Spleen (tissue), 11 donors: ENCODE data around the gene SERPINA3. TPM values are rescaled to one million over a fixed set of nuclear protein-coding genes. Genes with fewer than 3 reads are reported as not detected.

Source experiments
- DNase-seq: peaks from one replicate; pipeline ENCODE4 v3.0.0-alpha.2; 2020
- H3K27ac ChIP-seq, 8 donors: fragments of 200-600 bp; sonication (generic) in 7 of 8; 1 replicate in 4 of 8; 2 replicates in 4 of 8; pipeline versions ENCODE4 v1.5.0 to v1.8.0; 2016 to 2021; ENCODE audit warnings: inconsistent platforms in 4 of 8, mild to moderate bottlenecking in 4 of 8, moderate library complexity in 1 of 8
- H3K27me3 ChIP-seq, 7 donors: fragments of 200-600 bp; sonication (generic) in 6 of 7; replicated peaks in 1 of 7; 1 replicate in 4 of 7; 2 replicates in 3 of 7; pipeline versions ENCODE4 v1.5.0 to v1.8.0; 2016 to 2021; ENCODE audit warnings: inconsistent platforms in 3 of 7, mild to moderate bottlenecking in 1 of 7
- H3K36me3 ChIP-seq, 6 donors: fragments of 200-600 bp; sonication (generic) in 5 of 6; 1 replicate in 4 of 6; 2 replicates in 2 of 6; pipeline versions ENCODE4 v1.5.0 to v1.8.0; 2016 to 2021; ENCODE audit warnings: inconsistent platforms in 2 of 6
- H3K4me1 ChIP-seq, 6 donors: fragments of 200-600 bp; sonication (generic) in 5 of 6; 1 replicate in 3 of 6; 2 replicates in 3 of 6; pipeline versions ENCODE4 v1.5.0 to v1.8.0; 2016 to 2021; ENCODE audit warnings: inconsistent platforms in 3 of 6
- H3K4me3 ChIP-seq, 8 donors: fragments of 200-600 bp; sonication (generic) in 7 of 8; 1 replicate in 4 of 8; 2 replicates in 4 of 8; pipeline versions ENCODE4 v1.5.0 to v1.8.0; 2016 to 2021; ENCODE audit warnings: inconsistent platforms in 4 of 8, mild to moderate bottlenecking in 4 of 8, moderate library complexity in 2 of 8
- H3K9me3 ChIP-seq, 8 donors: fragments of 200-600 bp; sonication (generic) in 7 of 8; 1 replicate in 4 of 8; 2 replicates in 4 of 8; pipeline versions ENCODE4 v1.5.0 to v1.8.0; 2016 to 2021; ENCODE audit warnings: inconsistent platforms in 4 of 8
- POLR2A ChIP-seq, 3 donors: fragments of 450-650 bp; IDR thresholded peaks; one replicate each; pipeline ENCODE4 v1.5.1; 2017; ENCODE audit warnings: antibody characterized with exemption in 3 of 3, mild to moderate bottlenecking in 1 of 3
- POLR2AphosphoS5 ChIP-seq, 3 donors: sonication (generic); formaldehyde crosslinking; IDR thresholded peaks; one replicate each; pipeline ENCODE4 v1.5.1; 2017; ENCODE audit warnings: antibody characterized with exemption in 3 of 3
- WGBS, 5 donors: extraction: QIAGEN DNeasy Blood & Tissue Kit in 3 of 5; methylation state at CpG; one replicate each; pipeline versions ENCODE4 v1.1.5 to v1.1.7; 2013 to 2018; 5-methylcytosine and 5-hydroxymethylcytosine counted together
- intact Hi-C: fragments of 100-400 bp; cut with DNase I; formaldehyde crosslinking; loops from one replicate; pipeline ENCODE4 v1.15.0; 2023; ENCODE audit warnings: low total_unique reads
- polyA plus RNA-seq, 3 donors: library from polyadenylated mRNA; stranded (reverse); fragments of 200-250 nt; gene quantifications; one replicate each; pipeline ENCODE4 v1.2.1, GENCODE V29; 2013
- total RNA-seq, 7 donors: library from RNA; depleted of rRNA in 3 of 7; stranded (reverse); fragments of >200 nt in 3 of 7; fragmentation: NEBNext Ultra II Directional in 4 of 7; extraction: Animal tissue kit (Norgen Biotek cat#: 25700) in 4 of 7; gene quantifications; one replicate each; pipeline versions ENCODE4 v1.1.0 to v1.2.1, GENCODE V29; 2016 to 2021
- TF ChIP-seq, protein P1 (sequence below), 11 experiments: fragments of 200-600 bp in 7 of 11; fragments of 450-650 bp in 4 of 11; sonication (generic) in 4 of 11; IDR thresholded peaks in 8 of 11; conservative IDR thresholded peaks in 3 of 11; 1 replicate in 7 of 11; 2 replicates in 4 of 11; pipeline versions ENCODE4 v1.4.0 to v1.8.0; 2016 to 2021; ENCODE audit warnings: antibody characterized with exemption in 11 of 11, inconsistent platforms in 4 of 11, mild to moderate bottlenecking in 1 of 11
- donor health status: healthy with polysubstance abuse.
- donor health status: DM: no; HTN: no; CAD: no; lungs with moderate emphysema.
- donor health status: DM: no; HTN: no; CAD: no.
- donor health status: Bipolar disorder and iron deficiency.
- donor health status: healthy.
- donor health status: DM: no; HTN: no; CAD: no.
- donor health status: DM: yes; HTN: yes; CAD: no.

The SERPINA3 gene
- total and polyA plus RNA-seq, 10 donors, result 3.4 to 88.3 (median 10.2) TPM

DNA sequence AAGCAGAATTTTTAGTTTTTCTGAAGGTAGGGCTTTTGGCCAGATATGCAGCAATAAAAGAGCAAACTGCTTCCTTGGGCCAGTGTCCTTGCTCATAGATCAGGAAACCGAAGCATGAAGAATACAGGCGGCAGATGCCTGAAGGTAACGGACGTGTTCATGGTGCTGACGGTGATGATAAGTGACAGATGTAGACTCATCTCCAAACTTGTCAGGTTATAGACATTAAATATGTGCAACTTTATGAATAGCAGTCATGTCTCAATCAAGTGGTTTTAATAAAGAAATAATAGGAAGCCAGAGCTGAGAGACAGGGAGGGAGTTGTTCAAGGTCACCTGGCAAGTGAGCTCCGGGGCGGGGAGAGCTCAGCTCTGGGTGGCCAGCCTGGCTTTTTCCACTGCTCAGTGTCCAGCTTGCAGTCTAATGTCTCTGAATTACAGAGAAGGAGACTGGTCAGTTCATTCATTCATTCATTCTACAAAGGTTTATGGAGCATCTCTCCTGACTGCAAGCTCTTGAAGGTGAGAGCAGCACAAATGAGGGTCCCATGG is 29.9 kb upstream of the SERPINA3 start:
- no peak for DNase-seq
- TF ChIP-seq POLR2A (IDR thresholded peaks at IDR 0.05) (no peak), POLR2AphosphoS5 (IDR thresholded peaks at IDR 0.05) (peak in 1 of 3 donors; percentile 30)
- 66 to 86% (median 73%) methylated on average over 7 of the region's 7 CpGs for WGBS, 5 donors
- Histone ChIP-seq H3K27ac (peak overlapping the region in 6 of 8 donors; percentile 19 to 89 (median 78)), H3K36me3 (peaks cover 0 to 2% (median under 1%) of the 10 kb centered on the region in 6 donors), H3K27me3 (peaks cover 0 to 7% (median 0%) of the 10 kb centered on the region in 7 donors), H3K4me3 (peak overlapping the region in 7 of 8 donors; percentile 15 to 68 (median 34)), H3K4me1 (peaks cover 0 to 32% (median 6%) of the 10 kb centered on the region in 6 donors), H3K9me3 (no peaks in the 10 kb centered on the region)
- intact Hi-C loops, result no loop called here

DNA sequence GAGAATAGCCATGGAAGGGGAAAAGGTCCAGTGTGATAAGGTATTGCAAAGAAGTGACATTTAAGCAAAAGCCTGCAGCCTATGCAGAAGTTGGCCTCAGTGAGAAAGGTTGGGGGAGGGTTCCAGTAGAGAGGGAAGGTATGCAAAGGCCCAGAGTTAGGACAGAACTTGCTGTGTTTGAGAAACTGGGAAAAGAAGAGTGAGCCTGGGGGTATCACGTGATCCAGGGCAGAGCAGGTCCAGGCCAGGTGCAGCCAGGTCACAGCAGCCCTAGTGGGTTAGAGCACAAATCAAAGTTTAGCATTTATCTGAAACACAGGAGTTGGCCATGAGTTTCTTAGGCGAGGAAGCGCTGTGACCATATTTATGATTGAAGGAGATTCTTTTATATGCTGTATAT is 29.3 kb upstream of the SERPINA3 start:
- WGBS, 5 donors, result 63 to 89% (median 82%) methylated on average over 3 of the region's 3 CpGs
- peaks cover 0 to 8% (median 4%) of the 10 kb centered on the region in 6 donors for H3K36me3 ChIP-seq
- H3K4me1 ChIP-seq, result peaks cover 0 to 32% (median 6%) of the 10 kb centered on the region in 6 donors
- H3K27ac ChIP-seq, result peak overlapping the region in 5 of 8 donors; percentile 75 to 89 (median 81)
- H3K9me3 ChIP-seq, result no peaks in the 10 kb centered on the region
- TF ChIP-seq, protein P1, sequence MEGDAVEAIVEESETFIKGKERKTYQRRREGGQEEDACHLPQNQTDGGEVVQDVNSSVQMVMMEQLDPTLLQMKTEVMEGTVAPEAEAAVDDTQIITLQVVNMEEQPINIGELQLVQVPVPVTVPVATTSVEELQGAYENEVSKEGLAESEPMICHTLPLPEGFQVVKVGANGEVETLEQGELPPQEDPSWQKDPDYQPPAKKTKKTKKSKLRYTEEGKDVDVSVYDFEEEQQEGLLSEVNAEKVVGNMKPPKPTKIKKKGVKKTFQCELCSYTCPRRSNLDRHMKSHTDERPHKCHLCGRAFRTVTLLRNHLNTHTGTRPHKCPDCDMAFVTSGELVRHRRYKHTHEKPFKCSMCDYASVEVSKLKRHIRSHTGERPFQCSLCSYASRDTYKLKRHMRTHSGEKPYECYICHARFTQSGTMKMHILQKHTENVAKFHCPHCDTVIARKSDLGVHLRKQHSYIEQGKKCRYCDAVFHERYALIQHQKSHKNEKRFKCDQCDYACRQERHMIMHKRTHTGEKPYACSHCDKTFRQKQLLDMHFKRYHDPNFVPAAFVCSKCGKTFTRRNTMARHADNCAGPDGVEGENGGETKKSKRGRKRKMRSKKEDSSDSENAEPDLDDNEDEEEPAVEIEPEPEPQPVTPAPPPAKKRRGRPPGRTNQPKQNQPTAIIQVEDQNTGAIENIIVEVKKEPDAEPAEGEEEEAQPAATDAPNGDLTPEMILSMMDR (IDR thresholded peaks at IDR 0.05 in 8 of 11, conservative IDR thresholded peaks at IDR 0.05 in 3 of 11), result no peak
- TF ChIP-seq POLR2AphosphoS5 (IDR thresholded peaks at IDR 0.05), result no peak
- no peak for TF ChIP-seq POLR2A (IDR thresholded peaks at IDR 0.05)
- H3K4me3 ChIP-seq, result peak overlapping the region in 7 of 8 donors; percentile 15 to 68 (median 34)
- intact Hi-C loops, result no loop called here
- peaks cover 0 to 7% (median 0%) of the 10 kb centered on the region in 7 donors for H3K27me3 ChIP-seq
- DNase-seq, result no peak

DNA sequence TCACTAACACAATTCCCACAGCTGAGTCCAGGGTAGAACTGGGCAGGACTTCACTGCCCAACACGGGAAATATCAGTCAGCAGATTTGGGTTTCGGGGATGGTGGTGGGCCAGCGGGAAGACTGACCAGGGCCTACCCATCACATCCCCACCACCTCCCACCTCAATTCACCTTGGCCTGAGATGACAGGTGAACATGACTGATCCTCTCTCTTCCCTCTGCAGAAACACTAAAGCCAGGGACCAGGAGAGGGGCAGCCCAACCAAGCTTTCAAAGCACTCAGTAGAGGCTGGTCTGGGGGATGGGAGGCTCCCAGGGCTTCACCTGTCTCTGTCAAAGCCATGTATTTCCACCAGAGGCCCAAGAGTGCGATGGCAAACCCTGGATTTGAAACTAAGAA is 28.6 kb upstream of the SERPINA3 start:
- Histone ChIP-seq H3K27ac (peak overlapping the region in 3 of 8 donors; percentile 81 to 89 (median 84)), H3K4me3 (peak overlapping the region in 3 of 8 donors; percentile 6 to 68 (median 50)), H3K36me3 (peaks cover 0 to 15% (median 7%) of the 10 kb centered on the region in 6 donors), H3K4me1 (peaks cover 0 to 32% (median 6%) of the 10 kb centered on the region in 6 donors), H3K9me3 (no peaks in the 10 kb centered on the region), H3K27me3 (peaks cover 0 to 7% (median 0%) of the 10 kb centered on the region in 7 donors)
- TF ChIP-seq POLR2A (IDR thresholded peaks at IDR 0.05), result no peak
- TF ChIP-seq POLR2AphosphoS5 (IDR thresholded peaks at IDR 0.05), result no peak
- TF ChIP-seq, protein P1 (IDR thresholded peaks at IDR 0.05 in 8 of 11, conservative IDR thresholded peaks at IDR 0.05 in 3 of 11), result no peak
- whole genome bisulfite sequencing, 5 donors, result 81 to 90% (median 86%) methylated on average over 4 of the region's 4 CpGs
- no peak for DNase-seq
- intact Hi-C loops, result no loop called here

DNA sequence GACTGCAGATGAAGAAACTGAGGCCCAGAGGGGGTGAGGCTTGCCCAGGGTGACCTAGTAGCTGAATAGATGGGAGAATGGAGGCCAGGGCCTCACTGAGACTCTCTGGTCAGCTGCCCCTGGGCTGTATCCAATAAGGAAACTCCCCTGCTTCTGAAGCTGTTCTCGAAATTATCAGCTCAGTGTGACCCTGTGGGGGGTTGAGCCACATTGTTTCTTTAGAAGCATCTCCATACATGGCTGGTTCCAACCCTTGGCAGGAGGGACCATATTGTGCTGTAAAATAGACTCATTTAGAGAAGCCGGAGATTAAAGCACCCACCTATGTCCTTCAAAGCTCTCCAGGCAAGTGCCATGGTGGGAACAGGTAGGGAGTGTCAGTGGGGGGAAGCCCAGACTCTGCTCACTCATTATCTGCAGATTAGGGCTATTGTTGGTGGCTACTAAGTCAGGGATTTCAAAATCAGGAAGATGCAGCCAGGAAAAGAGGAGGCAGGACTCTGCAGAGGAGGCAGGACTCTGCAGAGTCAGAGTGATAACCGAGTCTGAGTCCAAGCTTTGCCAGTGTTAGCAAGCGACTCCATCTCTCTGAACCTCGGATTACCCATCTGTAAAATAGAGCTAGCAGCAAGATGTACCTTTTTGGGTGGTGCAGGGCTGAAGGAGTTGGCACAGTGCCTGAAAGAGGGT is 27.5 kb upstream of the SERPINA3 start:
- 76 to 81% (median 79%) methylated on average over 5 of the region's 5 CpGs for WGBS, 5 donors
- H3K4me1 ChIP-seq, result peaks cover 0 to 32% (median 6%) of the 10 kb centered on the region in 6 donors
- peak overlapping the region in 2 of 8 donors; percentile 50 to 68 for H3K4me3 ChIP-seq
- intact Hi-C loops, result no loop called here
- H3K36me3 ChIP-seq, result peaks cover 0 to 27% (median 7%) of the 10 kb centered on the region in 6 donors
- H3K27ac ChIP-seq, result peak overlapping the region in 1 of 8 donors; percentile 5
- TF ChIP-seq POLR2AphosphoS5 (IDR thresholded peaks at IDR 0.05) (no peak), POLR2A (IDR thresholded peaks at IDR 0.05) (no peak)
- TF ChIP-seq, protein P1 (IDR thresholded peaks at IDR 0.05 in 8 of 11, conservative IDR thresholded peaks at IDR 0.05 in 3 of 11), result no peak
- no peaks in the 10 kb centered on the region for H3K9me3 ChIP-seq
- no peak for DNase-seq
- H3K27me3 ChIP-seq, result peaks cover 0 to 6% (median 0%) of the 10 kb centered on the region in 7 donors
